GM15510 (cell line): Measurements from ENCODE around the gene TGFBR2.

Source experiments
- POLR2A ChIP-seq: IDR thresholded peaks from 3 replicates; pipeline ENCODE4 v1.6.1; 2011; ENCODE audit warnings: borderline replicate concordance; ENCODE audit not compliant: insufficient read length; ENCODE audit errors: extremely low read depth

Gene TGFBR2

GRCh38 chr3:30679045-30679444 is 72.6 kb downstream of the TGFBR2 start:
- no peak for TF ChIP-seq POLR2A

- TF ChIP-seq POLR2A = no peak
These were observed 74.6 kb downstream of the TGFBR2 start for GRCh38 chr3:30680789-30681648.

GRCh38 chr3:30681649-30682211 is 75.3 kb downstream of the TGFBR2 start:
- no peak for TF ChIP-seq POLR2A

GRCh38 chr3:30682434-30683155 is 76.2 kb downstream of the TGFBR2 start:
- TF ChIP-seq POLR2A = no peak

GRCh38 chr3:30683769-30684168 is 77.4 kb downstream of the TGFBR2 start:
- TF ChIP-seq POLR2A = no peak

- no peak for TF ChIP-seq POLR2A
These were observed 78.0 kb downstream of the TGFBR2 start for GRCh38 chr3:30684356-30684755.

- no peak for TF ChIP-seq POLR2A
These were observed 78.9 kb downstream of the TGFBR2 start for GRCh38 chr3:30685267-30685667.

GRCh38 chr3:30686176-30686575 is 79.8 kb downstream of the TGFBR2 start:
- no peak for TF ChIP-seq POLR2A

GRCh38 chr3:30686799-30687198 is 80.4 kb downstream of the TGFBR2 start:
- no peak for TF ChIP-seq POLR2A

- no peak for TF ChIP-seq POLR2A
These were observed 81.6 kb downstream of the TGFBR2 start for GRCh38 chr3:30687930-30688570.

- no peak for TF ChIP-seq POLR2A
These were observed 82.6 kb downstream of the TGFBR2 start for GRCh38 chr3:30688776-30689641.

GRCh38 chr3:30690199-30690598 is 83.8 kb downstream of the TGFBR2 start:
- TF ChIP-seq POLR2A = no peak

GRCh38 chr3:30691249-30691880 is 85.0 kb downstream of the TGFBR2 start:
- no peak for TF ChIP-seq POLR2A

GRCh38 chr3:30691944-30692343 is 85.5 kb downstream of the TGFBR2 start:
- TF ChIP-seq POLR2A = no peak
